ENCODE measurements around the gene PARD3. TPM values are rescaled to one million over a fixed set of nuclear protein-coding genes. Genes with fewer than 3 reads are reported as not detected.

The PARD3 gene
- total RNA-seq, 1 experiment from 2014 or later, result 51.8 TPM

GRCh38 chr10:34232481-34232880 is 582.6 kb downstream of the PARD3 start:
- Mint-ChIP-seq H3K4me3 (no peak overlapping the region), H3K9me3 (no peaks in the 10 kb centered on the region), H3K36me3 (no peaks in the 10 kb centered on the region), H3K27ac (no peak overlapping the region), H3K4me1 (peaks cover 13% of the 10 kb centered on the region), H3K27me3 (ENCODE audit: low read depth) (no peaks in the 10 kb centered on the region)
- DNase-seq (ENCODE audit: low spot score) (no peak), ATAC-seq (no peak)
- ChIA-PET CTCF (interaction anchor here (0.6 to 0.7 kb wide), 2 partner anchors 127 to 1227 kb away, joined by 3 read pairs; no protein-coding TSS in a partner anchor), POLR2A (no interaction called here)
- no peak for TF ChIP-seq MXD4 (CRISPR knock-in tag; IDR thresholded peaks at IDR 0.05; ENCODE audit: borderline replicate concordance)
- no peak for TF ChIP-seq ZMAT4 (CRISPR knock-in tag; IDR thresholded peaks at IDR 0.05)
- TF ChIP-seq ZNF532 (CRISPR knock-in tag; IDR thresholded peaks at IDR 0.05; ENCODE audit: borderline replicate concordance), result no peak
- TF ChIP-seq HMGA2 (CRISPR knock-in tag; IDR thresholded peaks at IDR 0.05), result no peak
- no peak for TF ChIP-seq ATF2 (CRISPR knock-in tag; IDR thresholded peaks at IDR 0.05; ENCODE audit: borderline replicate concordance, low read depth)
- no peak for TF ChIP-seq JAZF1 (CRISPR knock-in tag; IDR thresholded peaks at IDR 0.05)
- TF ChIP-seq ETV6 (CRISPR knock-in tag; IDR thresholded peaks at IDR 0.05), result no peak
- TF ChIP-seq ZNF138 (CRISPR knock-in tag; conservative IDR thresholded peaks at IDR 0.05), result no peak
- no peak for TF ChIP-seq CBFB (CRISPR knock-in tag; IDR thresholded peaks at IDR 0.05; ENCODE audit: low read depth)

- no peaks in the 10 kb centered on the region for H3K27me3 Mint-ChIP-seq (ENCODE audit: low read depth)
- peaks cover 6% of the 10 kb centered on the region for H3K9me3 Mint-ChIP-seq
- ATAC-seq (no peak), DNase-seq (ENCODE audit: low spot score) (no peak)
- CTCF ChIA-PET, result no interaction called here
- no peaks in the 10 kb centered on the region for H3K36me3 Mint-ChIP-seq
- TF ChIP-seq OVOL2 (CRISPR knock-in tag; IDR thresholded peaks at IDR 0.05; ENCODE audit: borderline replicate concordance) (no peak), ZNF281 (CRISPR knock-in tag; IDR thresholded peaks at IDR 0.05) (no peak), GRHL2 (CRISPR knock-in tag; IDR thresholded peaks at IDR 0.05; ENCODE audit: insufficient replicate concordance, severe bottlenecking) (no peak), IRF2 (CRISPR knock-in tag; IDR thresholded peaks at IDR 0.05; ENCODE audit: borderline replicate concordance, low read depth) (no peak), FOXK1 (CRISPR knock-in tag; IDR thresholded peaks at IDR 0.05) (no peak), KAT7 (CRISPR knock-in tag; IDR thresholded peaks at IDR 0.05; ENCODE audit: borderline replicate concordance) (no peak)
- POLR2A ChIA-PET, result no interaction called here
- no peak overlapping the region for H3K27ac Mint-ChIP-seq
- H3K4me1 Mint-ChIP-seq, result peaks cover 9% of the 10 kb centered on the region
- no peak overlapping the region for H3K4me3 Mint-ChIP-seq
These were observed 583.5 kb downstream of the PARD3 start for GRCh38 chr10:34231441-34232180.
